ENCODE results near the gene RARRES2. TPM values are rescaled to one million over a fixed set of nuclear protein-coding genes. Genes with fewer than 3 reads are reported as not detected.
"Not testable (repeated sequence)": the region's sequence is repeated elsewhere in the genome, so short reads cannot be mapped to it uniquely, and the experiment has no call there.

Gene RARRES2
- total and polyA plus RNA-seq, 4 donors, result 65.9 to 198 (median 97.0) TPM

DNA sequence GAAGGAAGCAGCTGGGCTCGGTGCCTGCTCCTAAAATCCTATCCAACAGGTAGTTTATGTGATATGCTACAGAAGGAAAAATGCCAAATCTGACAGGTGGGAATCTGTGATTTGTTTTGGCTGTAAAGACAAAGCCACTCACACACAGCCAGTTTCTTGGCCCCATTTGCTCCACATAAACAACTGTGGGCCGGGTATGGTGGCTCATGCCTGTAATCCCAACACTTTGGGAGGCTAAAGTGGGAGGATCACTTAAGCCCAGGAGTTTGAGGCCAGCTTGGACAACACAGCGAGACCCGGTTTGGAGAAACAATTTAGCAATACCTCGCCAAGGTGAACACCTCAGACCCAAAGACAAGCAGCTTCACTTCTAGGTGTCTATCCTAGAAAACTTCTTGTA is 35.1 kb downstream of the RARRES2 start:
- intact Hi-C loops (cut with DNase I), result loop anchor here in 1 of 2 donors (10.0 kb wide), 1 partner anchor 108 kb away; no protein-coding TSS in a partner anchor
- not testable (repeated sequence) for H3K27me3 ChIP-seq (ENCODE audit: control insufficient read depth in 1 of 2, insufficient read depth in 2 of 2, low read length in 1 of 2)

DNA sequence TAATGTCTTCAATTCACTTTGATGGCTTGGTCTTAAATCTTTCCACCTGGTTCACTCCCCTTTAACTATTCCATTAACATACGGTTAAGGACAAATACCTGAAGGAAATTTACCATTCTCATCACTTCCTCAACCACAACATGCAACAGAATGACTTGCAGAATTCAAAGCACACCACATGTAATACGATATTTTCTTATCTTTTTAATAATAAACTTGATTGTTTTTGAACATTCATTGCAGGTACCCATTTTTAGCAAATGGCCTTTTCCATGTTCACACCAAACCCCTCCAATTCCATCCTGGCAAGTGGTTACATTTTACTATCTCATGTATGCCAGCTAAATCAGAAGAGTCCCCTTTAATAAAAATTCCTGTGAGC is 35.5 kb downstream of the RARRES2 start:
- H3K9me3 ChIP-seq (ENCODE audit: control insufficient read depth, low read length); H3K4me3 ChIP-seq (ENCODE audit: low read length in 2 of 2); H3K27ac ChIP-seq (ENCODE audit: low read depth in 1 of 2, low read length in 2 of 2); H3K27me3 ChIP-seq (ENCODE audit: control insufficient read depth in 1 of 2, insufficient read depth in 2 of 2, low read length in 1 of 2); DNase-seq; ATAC-seq (ENCODE audit: low FRiP score); H3K36me3 ChIP-seq (ENCODE audit: control insufficient read depth in 1 of 2, insufficient read depth in 2 of 2, low read length in 1 of 2); H3K4me1 ChIP-seq (ENCODE audit: control insufficient read depth in 1 of 2, insufficient read depth in 2 of 2, low read length in 2 of 2): not testable (repeated sequence)
- intact Hi-C loops (cut with DNase I), result loop anchor here in 1 of 2 donors (10.0 kb wide), 1 partner anchor 109 kb away; no protein-coding TSS in a partner anchor
- 28 to 35% methylated on average over 2 of the region's 2 CpGs for WGBS, 2 donors

More for the DNA sequence above, 35.1 kb downstream of the RARRES2 start:
- not testable (repeated sequence) for H3K4me1 ChIP-seq (ENCODE audit: control insufficient read depth in 1 of 2, insufficient read depth in 2 of 2, low read length in 2 of 2); H3K36me3 ChIP-seq (ENCODE audit: control insufficient read depth in 1 of 2, insufficient read depth in 2 of 2, low read length in 1 of 2); H3K27ac ChIP-seq (ENCODE audit: low read depth in 1 of 2, low read length in 2 of 2); H3K4me3 ChIP-seq (ENCODE audit: low read length in 2 of 2); H3K9me3 ChIP-seq (ENCODE audit: control insufficient read depth, low read length); DNase-seq; ATAC-seq (ENCODE audit: low FRiP score)
- 73 to 74% methylated on average over 5 of the region's 5 CpGs for WGBS, 2 donors

DNA sequence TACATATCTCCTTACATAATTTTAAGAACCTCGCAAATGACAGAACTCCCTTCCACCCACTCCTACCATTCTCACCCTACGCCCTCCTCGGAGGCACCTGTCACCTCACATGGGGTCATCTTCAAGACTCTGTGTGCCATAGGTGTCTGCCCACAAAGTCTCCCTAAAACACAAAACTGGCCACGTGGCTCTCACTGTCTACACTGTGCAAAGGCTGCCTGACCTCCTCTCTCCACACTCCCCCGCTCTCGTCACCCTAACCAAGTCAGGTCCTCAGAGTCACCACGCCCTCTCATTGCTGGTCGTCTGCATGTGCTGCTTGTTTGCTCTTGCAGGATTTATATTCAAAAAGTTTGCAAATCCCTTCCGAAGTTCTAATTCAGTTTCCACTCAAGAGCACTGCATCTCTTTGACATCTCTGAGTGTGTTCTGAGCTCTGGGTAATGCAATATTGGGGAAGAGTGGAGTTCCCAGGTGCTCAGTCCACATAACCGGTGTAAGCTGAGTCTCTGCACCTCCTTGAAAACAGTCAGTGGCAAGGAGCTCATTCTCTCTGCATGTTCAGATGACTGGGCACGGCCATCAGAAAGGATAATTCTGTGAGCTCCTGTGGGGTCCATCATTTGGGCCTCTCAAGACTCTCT is 36.0 kb downstream of the RARRES2 start:
- not testable (repeated sequence) for H3K36me3 ChIP-seq (ENCODE audit: control insufficient read depth in 1 of 2, insufficient read depth in 2 of 2, low read length in 1 of 2); DNase-seq; H3K27me3 ChIP-seq (ENCODE audit: control insufficient read depth in 1 of 2, insufficient read depth in 2 of 2, low read length in 1 of 2); H3K4me3 ChIP-seq (ENCODE audit: low read length in 2 of 2); ATAC-seq (ENCODE audit: low FRiP score); H3K27ac ChIP-seq (ENCODE audit: low read depth in 1 of 2, low read length in 2 of 2); H3K4me1 ChIP-seq (ENCODE audit: control insufficient read depth in 1 of 2, insufficient read depth in 2 of 2, low read length in 2 of 2); H3K9me3 ChIP-seq (ENCODE audit: control insufficient read depth, low read length)
- WGBS, 2 donors, result 83 to 84% methylated on average over 11 of the region's 11 CpGs
- intact Hi-C loops (cut with DNase I), result loop anchor here in 1 of 2 donors (10.0 kb wide), 1 partner anchor 109 kb away; no protein-coding TSS in a partner anchor

DNA sequence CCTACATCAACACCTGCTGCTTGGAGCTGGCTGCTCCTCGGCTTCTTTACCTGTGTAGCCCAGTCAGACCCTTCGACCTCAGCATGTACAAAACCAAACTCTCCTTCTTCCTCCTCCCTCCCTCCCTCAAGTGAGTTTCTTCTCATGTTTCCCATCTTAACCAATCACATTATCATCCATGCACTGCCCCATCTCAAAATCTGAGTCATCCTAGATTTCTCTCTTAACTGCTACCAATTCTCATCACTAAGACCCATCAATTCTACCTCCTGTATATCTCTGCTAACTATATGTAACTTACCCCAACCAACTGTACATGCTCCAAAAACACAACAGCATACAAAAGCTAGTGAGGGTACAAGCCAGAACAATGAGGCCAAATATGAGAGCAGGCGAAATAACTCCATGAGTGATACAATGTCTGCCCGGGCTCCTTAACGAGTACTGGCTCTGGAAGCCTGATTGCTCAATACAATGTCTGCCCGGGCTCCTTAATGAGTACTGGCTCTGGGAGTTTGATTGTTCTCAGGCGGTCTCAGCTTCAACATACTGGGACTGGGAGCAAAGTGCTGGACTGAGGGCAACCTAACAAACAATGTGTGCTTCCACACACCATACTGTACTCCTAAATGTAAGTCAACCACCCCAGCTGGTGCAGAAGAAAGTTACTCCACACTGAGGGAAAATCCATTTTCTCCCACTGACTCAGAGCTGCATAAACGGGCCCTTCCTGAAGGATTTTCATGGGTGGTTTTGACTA is 36.8 kb downstream of the RARRES2 start:
- 83 to 87% methylated on average over 6 to 8 of the region's 8 CpGs for WGBS, 2 donors
- not testable (repeated sequence) for ATAC-seq (ENCODE audit: low FRiP score)

DNA sequence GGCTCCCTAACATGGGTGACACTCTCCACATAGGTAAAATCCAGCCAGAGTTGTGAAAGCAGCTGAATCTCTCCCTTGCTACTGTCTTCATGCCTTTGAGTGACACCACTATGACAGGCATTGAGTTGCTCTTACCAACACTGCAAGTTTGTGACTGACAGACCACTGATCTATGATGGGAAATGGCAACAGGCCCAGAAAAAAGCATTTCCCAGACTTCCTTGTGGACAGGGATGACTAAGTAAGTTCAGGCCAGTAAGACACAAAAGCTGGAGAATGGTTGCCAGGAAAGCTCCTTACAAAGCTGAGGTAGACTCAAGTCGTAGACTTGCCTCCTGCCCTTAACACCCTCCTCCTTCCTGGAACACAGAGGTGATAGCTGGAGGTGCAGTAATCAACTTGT is 38.5 kb downstream of the RARRES2 start:
- WGBS, 2 donors, result 36 to 45% methylated on average over 1 of the region's 1 CpG
- ATAC-seq (ENCODE audit: low FRiP score); DNase-seq; H3K9me3 ChIP-seq (ENCODE audit: control insufficient read depth, low read length); H3K27ac ChIP-seq (ENCODE audit: low read depth in 1 of 2, low read length in 2 of 2); H3K36me3 ChIP-seq (ENCODE audit: control insufficient read depth in 1 of 2, insufficient read depth in 2 of 2, low read length in 1 of 2); H3K4me3 ChIP-seq (ENCODE audit: low read length in 2 of 2); H3K4me1 ChIP-seq (ENCODE audit: control insufficient read depth in 1 of 2, insufficient read depth in 2 of 2, low read length in 2 of 2); H3K27me3 ChIP-seq (ENCODE audit: control insufficient read depth in 1 of 2, insufficient read depth in 2 of 2, low read length in 1 of 2): not testable (repeated sequence)
- intact Hi-C loops (cut with DNase I), result loop anchor here in 1 of 2 donors (10.0 kb wide), 1 partner anchor 112 kb away; no protein-coding TSS in a partner anchor

More for the DNA sequence above, 36.8 kb downstream of the RARRES2 start:
- H3K36me3 ChIP-seq (ENCODE audit: control insufficient read depth in 1 of 2, insufficient read depth in 2 of 2, low read length in 1 of 2); H3K27ac ChIP-seq (ENCODE audit: low read depth in 1 of 2, low read length in 2 of 2); H3K4me1 ChIP-seq (ENCODE audit: control insufficient read depth in 1 of 2, insufficient read depth in 2 of 2, low read length in 2 of 2); H3K9me3 ChIP-seq (ENCODE audit: control insufficient read depth, low read length); H3K27me3 ChIP-seq (ENCODE audit: control insufficient read depth in 1 of 2, insufficient read depth in 2 of 2, low read length in 1 of 2); DNase-seq; H3K4me3 ChIP-seq (ENCODE audit: low read length in 2 of 2): not testable (repeated sequence)
- intact Hi-C loops (cut with DNase I), result loop anchor here in 1 of 2 donors (10.0 kb wide), 1 partner anchor 110 kb away; no protein-coding TSS in a partner anchor

DNA sequence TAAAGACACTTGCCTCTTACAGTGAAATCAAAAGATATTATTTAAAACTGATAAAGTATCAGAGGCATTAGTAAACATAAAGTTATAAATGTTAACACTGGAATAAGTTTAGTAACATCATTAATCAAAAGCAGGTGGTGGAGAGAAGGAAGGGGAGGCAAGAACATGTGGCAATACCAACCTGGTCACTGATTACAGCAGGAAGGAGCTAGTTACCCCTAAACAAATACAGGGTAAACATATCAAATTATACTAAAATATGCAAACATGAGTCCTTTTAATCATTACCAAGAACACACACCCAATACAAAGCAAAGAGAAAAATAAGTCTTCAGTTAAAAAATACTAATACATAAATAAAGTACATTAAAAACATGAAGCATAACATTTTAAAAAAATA is 43.5 kb downstream of the RARRES2 start:
- H3K27me3 ChIP-seq (ENCODE audit: control insufficient read depth in 1 of 2, insufficient read depth in 2 of 2, low read length in 1 of 2); H3K4me3 ChIP-seq (ENCODE audit: low read length in 2 of 2); H3K9me3 ChIP-seq (ENCODE audit: control insufficient read depth, low read length); ATAC-seq (ENCODE audit: low FRiP score); H3K4me1 ChIP-seq (ENCODE audit: control insufficient read depth in 1 of 2, insufficient read depth in 2 of 2, low read length in 2 of 2); H3K36me3 ChIP-seq (ENCODE audit: control insufficient read depth in 1 of 2, insufficient read depth in 2 of 2, low read length in 1 of 2); intact Hi-C loops (cut with DNase I); H3K27ac ChIP-seq (ENCODE audit: low read depth in 1 of 2, low read length in 2 of 2); DNase-seq: not testable (repeated sequence)

DNA sequence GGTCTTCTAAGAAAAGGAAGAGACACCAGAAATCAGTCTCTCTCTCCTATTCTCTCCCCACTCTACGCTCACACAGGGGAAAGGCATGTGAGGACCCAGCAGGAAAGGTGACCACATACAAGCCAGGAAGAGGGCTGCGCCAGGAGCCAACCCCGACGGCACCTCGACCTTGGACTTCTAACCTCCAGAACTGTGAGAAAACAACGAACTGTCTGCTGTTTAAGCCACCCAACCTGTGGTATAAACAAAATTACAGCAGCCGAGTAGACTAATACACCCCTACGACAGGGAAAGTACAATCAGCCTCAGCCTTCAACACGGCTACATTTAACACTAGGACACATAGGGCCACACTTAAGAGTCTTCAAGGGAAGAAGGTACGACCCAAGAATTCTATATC is 44.6 kb downstream of the RARRES2 start:
- intact Hi-C loops (cut with DNase I); H3K9me3 ChIP-seq (ENCODE audit: control insufficient read depth, low read length); ATAC-seq (ENCODE audit: low FRiP score); H3K36me3 ChIP-seq (ENCODE audit: control insufficient read depth in 1 of 2, insufficient read depth in 2 of 2, low read length in 1 of 2); H3K27me3 ChIP-seq (ENCODE audit: control insufficient read depth in 1 of 2, insufficient read depth in 2 of 2, low read length in 1 of 2); H3K4me3 ChIP-seq (ENCODE audit: low read length in 2 of 2); H3K27ac ChIP-seq (ENCODE audit: low read depth in 1 of 2, low read length in 2 of 2); H3K4me1 ChIP-seq (ENCODE audit: control insufficient read depth in 1 of 2, insufficient read depth in 2 of 2, low read length in 2 of 2); DNase-seq: not testable (repeated sequence)
- 87 to 89% methylated on average over 8 to 9 of the region's 10 CpGs for WGBS, 2 donors

DNA sequence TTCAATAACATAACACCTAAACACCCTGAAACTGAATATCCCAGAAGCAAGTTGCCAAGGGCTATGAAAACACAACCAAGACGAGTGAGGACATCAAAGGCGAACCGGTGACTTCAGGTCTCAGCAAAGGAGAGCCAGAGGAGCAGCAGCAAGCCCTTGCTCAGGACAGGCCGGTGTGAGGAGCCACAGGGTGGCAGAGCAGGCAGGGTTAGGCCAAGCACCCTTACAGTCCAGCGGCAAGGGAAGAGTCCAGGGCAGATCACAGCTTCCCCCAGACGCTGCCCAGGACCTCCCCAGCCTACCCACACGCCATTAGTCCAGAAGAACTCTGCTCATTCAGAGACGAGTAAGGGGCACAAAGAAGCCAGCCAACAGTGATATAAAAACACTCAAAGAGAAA is 45.8 kb downstream of the RARRES2 start:
- DNase-seq; H3K36me3 ChIP-seq (ENCODE audit: control insufficient read depth in 1 of 2, insufficient read depth in 2 of 2, low read length in 1 of 2); ATAC-seq (ENCODE audit: low FRiP score); H3K4me3 ChIP-seq (ENCODE audit: low read length in 2 of 2); H3K27ac ChIP-seq (ENCODE audit: low read depth in 1 of 2, low read length in 2 of 2); H3K9me3 ChIP-seq (ENCODE audit: control insufficient read depth, low read length); H3K27me3 ChIP-seq (ENCODE audit: control insufficient read depth in 1 of 2, insufficient read depth in 2 of 2, low read length in 1 of 2); H3K4me1 ChIP-seq (ENCODE audit: control insufficient read depth in 1 of 2, insufficient read depth in 2 of 2, low read length in 2 of 2); intact Hi-C loops (cut with DNase I): not testable (repeated sequence)
- WGBS, 2 donors, result 64 to 72% methylated on average over 3 of the region's 8 CpGs

DNA sequence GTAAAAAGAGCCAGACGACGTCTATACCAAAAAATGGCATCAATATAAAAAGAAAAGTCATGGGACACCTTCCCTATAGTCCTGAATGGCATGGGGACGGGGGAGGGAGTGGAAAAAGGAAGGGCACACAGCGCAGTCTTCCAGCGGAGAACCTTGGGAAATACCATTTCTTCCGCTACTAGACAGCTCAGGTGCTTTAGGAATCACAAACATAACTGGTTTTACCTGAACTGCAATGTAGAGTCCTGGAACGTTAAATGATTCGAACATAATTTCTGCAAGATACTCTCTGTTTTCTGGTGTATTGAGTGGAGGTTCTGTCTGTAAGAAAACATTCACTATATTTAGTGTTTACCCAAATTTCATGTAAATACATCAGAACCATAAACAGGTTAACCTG is 46.4 kb downstream of the RARRES2 start:
- H3K4me3 ChIP-seq (ENCODE audit: low read length in 2 of 2); intact Hi-C loops (cut with DNase I); H3K4me1 ChIP-seq (ENCODE audit: control insufficient read depth in 1 of 2, insufficient read depth in 2 of 2, low read length in 2 of 2); H3K9me3 ChIP-seq (ENCODE audit: control insufficient read depth, low read length); H3K36me3 ChIP-seq (ENCODE audit: control insufficient read depth in 1 of 2, insufficient read depth in 2 of 2, low read length in 1 of 2); H3K27ac ChIP-seq (ENCODE audit: low read depth in 1 of 2, low read length in 2 of 2); DNase-seq; H3K27me3 ChIP-seq (ENCODE audit: control insufficient read depth in 1 of 2, insufficient read depth in 2 of 2, low read length in 1 of 2); ATAC-seq (ENCODE audit: low FRiP score): not testable (repeated sequence)
- 87 to 94% methylated on average over 6 to 8 of the region's 8 CpGs for WGBS, 2 donors

All from aorta (tissue), 5 donors.